ENCODE results near the gene TIAL1.
"Not testable (repeated sequence)": the region's sequence is repeated elsewhere in the genome, so short reads cannot be mapped to it uniquely, and the experiment has no call there.

The TIAL1 gene

DNA sequence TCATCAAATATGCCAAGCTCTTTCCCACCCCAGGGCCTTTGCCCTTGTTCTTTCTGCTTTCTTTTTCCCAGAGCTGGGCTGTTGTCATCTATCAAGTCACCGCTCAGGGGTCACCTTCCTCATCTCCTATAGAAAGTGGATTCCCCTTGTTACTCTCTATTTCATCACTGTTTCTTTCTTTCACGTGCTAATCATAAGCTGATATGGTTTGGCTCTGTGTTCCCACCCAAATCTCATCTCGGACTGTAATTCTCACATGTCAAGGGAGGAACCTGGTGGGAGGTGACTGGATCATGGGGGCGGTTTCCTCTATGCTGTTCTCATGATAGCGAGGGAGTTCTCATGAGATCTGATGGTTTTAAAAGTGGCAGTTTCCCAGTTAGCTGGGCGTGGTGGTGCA lies 17.0 kb upstream of the TIAL1 start:
- DNase-seq = no peak

DNA sequence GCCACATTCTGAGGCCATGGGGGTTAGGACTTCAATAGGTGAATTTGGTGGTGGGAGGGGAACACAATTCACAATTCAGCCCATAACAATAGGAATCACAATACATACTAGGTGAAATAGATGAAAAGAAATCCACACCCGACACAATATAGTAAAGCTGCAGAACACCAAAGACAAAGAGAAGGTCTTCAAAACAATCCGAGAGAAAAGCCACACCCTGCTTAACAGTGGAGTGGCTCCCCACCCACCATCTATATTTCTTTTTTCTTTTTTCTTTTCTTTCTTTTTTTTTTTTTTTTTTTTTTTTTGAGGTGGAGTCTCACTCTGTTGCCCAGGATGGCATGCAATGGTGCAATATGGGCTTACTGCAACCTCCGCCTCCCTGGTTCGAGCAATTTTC lies 14.7 kb upstream of the TIAL1 start:
- no peak for DNase-seq

DNA sequence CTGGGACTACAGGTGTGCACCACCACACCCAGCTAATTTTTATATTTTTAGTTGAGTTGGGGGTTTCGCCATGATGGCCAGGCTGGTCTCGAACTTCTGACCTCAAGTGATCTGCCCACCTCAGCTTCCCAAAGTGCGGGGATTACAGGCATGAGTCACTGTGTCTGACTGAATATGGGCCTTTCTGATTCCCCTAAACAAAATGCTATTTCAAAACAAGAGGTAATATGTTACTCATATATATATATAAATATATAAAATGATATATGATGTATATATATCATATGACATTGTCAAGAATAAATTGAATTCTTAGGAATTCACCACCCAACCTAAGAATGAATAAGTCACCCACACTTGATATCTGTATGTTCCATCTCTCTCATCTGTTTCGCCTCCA lies 12.8 kb upstream of the TIAL1 start:
- DNase-seq = no peak

DNA sequence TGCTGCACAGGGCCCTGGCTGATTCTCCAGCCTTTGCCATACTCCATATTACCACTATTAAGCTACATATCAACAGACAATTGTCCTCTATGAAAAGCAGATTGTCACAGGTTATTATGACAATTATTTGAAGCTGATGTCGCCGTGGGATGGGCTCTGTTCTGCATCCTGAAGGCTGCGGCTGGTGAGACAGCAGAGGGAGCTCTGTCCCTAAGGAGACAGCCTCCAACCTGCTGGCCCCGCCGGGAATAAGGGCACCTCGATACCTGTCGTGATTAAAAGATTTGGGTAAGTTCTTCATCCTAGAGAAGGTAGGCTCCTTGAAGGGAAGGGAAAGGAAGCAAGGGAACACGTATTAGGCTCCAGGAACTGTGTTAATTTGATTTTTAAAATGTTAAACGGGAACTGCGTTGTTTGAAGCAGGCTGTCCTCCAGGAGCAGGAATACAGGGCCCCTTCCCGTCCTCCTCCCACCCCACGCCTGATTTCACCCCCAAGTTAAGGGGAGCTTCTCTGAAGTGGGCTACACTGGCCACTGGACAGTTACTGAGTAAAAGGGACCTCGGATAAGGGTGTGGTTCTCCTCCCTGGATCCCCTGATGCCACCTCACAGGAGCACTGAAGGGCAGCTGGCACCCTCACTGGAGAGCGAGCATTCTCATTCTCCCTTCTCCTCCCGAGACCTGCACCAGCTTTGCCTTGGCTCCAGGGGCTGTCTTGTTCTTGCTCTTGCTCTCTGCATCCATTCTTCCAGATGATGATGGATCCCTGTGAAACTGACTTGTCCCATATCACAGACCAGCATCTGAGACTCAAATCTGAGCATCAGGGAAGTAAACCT lies 11.8 kb upstream of the TIAL1 start:
- DNase-seq = no peak

DNA sequence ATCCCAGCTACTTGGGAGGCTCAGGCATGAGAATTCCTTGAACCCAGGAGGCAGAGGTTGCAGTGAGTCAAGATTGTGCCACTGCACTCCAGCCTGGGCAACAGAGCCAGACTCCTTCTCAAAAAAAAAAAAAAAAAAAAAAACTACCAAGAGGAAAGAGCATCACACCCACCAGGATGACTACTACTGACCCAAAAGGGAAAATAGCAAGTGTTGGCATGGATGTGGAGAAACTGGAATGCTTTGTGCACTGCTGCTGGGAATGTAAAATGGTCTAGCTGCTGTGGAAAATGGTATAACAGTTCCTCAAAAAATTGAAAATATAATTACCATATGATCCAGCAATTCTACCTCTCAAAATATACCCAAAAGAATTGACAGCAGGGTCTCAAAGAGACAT lies 7.7 kb upstream of the TIAL1 start:
- no peak for DNase-seq

DNA sequence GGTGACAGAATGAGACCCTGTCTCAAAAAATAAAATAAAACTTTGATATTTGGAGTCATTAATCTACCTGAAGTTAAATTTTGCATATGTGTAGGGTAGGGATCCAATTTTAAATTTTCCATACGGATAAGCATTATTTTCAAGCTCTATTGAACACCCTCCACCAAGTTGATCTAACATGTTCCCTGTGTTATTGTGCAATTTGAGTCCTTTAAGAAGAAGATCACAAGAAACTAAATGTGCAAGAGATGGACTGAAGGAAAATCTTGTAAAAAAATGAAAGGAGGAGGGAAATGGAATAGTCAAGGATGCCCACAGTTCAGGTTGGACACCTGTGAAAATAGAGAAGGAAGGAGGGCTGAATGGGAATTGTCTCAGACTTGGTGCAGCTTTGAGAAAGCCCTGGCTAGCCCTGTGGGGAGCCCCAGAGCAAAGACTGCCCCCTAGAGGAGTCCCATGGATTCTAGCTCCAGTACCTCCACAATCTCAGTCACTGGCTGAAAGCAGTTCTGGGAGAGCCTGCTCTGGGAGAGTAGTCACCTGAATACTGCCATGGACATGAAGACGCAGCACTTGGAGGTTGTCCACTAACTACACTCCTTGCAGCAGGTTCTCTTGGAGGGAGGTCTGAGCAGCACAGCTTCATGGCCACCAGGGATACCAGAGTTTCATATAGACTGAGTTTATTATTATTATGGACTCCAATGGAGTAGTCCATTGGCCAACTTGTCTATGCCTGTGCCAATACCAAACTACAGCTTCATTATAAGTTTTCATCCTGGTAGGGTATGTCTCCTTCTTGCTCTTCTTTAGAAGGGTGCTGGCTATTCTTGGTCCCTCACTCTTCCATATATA lies 5.7 kb upstream of the TIAL1 start:
- no peak for DNase-seq

DNA sequence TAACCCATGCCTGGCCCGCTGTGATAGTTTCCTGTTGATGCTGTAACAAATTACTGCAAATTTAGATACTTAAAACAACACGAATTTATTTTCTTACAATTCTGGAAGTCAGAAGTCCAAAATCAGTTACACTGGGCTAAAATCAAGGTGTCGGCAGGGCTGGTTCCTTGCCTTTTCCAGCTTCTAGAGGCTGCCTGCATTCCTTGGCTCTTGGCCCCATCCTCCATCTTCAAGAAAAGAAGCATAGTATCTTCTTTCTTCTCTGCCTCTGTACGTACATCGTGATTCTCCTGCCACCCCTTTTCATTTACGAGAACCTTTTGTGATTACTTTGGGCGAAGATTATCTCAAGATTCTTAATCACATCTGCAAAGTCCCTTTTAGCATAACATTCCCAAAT lies 1.6 kb upstream of the TIAL1 start:
- DNase-seq = no peak

DNA sequence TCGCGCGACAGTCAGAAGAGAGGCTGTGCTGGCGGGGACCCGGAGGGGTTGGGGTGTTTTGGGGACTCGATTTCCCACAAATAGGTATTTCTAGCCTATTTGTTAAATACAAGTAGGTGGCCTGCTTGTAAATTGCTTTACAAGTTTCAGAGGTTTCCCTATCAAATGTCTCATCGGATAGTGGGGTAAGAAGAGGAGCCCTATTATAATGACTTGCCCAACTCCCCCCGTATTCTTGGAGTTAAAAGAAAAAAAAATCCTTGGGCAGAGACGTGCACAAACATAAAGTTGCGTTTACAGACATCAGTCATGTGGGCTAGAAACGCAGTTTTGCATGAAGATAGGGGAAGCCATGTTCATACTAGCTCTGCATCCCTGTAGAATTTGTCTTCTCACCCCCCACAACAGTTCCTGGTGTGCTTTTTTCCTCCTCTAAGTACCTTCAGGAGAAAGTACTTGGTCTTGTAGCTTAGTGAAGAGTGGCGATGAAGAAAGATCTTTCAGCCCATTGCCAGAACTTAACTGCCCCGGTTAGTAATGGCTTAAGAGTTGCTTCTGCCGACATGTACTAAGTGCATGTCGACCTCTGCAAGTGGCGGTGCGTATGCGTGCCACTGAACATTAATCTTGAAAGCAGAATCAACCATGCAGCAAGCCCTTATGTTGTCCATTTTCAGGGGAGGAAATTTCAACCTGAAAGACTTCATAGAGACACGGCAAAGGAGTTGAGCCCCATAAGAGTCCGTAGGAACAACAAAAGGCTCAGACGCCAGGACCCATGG lies 832 bp upstream of the TIAL1 start:
- no peak for DNase-seq

DNA sequence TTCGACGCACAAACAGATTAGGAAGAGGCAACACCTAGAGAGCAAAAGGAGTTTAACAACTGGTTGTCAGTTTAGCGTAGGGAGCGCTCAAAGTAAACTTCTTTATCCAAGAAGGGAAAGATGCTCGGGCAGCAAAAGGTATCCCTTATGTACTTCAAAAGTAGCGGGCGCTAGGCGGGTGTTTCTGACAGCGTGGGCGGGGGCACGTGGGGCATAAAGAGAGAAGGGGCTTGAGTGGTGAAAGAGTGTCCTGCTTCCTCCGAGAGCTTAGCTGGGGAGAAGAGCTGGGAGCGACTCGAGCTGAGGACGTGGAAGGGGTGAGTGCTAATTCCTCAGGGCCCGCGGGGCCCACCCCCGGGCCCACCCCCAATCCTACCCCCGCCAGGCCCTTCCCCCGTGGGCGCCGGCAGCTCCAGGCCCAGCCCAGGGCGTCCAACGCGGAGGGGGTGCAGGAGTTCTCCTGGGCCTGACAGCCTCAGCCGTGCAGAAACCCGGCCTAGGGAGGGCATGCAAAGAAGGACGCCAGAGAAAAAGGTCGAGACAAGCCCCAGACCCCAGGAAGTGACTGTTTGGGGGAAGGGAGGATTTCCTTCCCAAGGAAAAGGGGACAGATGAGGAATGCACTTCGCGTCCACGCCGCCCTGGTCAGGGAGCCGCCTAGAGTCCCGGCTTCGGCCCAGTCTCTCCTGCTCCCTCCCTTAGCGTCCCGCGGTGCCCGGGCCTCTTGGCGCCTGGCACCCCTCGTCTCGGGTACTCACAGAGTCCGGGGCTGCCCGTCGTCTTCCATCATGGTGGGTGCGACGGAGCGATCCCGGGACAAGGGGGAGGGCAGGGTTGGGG lies 868 bp downstream of the TIAL1 start:
- DNase-seq = no peak

DNA sequence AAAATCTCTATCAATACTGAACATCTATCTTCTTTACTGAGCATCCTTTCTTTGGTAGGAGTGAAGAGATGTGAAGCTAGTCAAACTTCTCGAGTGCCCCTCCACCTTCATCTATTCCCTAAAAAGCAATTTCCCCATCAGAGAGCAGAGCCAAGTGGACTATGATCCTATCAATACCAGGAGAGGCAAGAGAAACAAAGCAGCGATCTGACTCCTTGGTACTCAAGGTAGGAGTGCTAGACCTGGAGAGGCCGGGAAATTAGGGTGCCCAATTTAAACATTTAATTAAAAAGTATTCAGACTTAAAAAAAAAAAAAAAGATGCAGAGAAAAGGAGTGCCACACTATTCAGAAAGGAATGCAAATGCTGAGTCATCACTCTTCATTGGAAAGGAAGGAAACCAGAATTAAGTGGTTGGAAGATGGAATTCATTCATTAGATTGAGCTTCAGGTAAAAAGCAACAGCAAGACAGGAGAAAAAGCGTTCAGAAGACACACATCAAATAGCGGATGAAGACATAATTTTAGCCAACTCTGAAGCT lies 1.6 kb downstream of the TIAL1 start:
- DNase-seq = no peak

DNA sequence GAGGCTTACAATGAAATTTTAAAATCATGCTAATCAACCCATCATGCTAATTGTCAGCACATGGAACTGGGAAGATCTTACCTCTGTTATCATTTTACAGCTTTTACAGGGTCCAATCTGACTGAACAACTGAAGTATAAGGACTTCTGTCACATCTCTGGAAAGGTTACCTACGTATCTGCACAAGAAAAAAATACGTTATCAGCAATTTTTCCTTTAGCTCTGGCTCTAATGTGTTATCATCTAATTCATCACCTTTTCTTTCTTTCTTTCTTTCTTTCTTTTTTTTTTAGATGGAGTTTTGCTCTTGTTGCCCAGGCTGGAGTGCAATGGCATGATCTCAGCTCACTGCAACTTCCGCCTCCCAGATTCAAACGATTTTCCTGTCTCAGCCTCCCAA lies 8.7 kb downstream of the TIAL1 start:
- no peak for DNase-seq

DNA sequence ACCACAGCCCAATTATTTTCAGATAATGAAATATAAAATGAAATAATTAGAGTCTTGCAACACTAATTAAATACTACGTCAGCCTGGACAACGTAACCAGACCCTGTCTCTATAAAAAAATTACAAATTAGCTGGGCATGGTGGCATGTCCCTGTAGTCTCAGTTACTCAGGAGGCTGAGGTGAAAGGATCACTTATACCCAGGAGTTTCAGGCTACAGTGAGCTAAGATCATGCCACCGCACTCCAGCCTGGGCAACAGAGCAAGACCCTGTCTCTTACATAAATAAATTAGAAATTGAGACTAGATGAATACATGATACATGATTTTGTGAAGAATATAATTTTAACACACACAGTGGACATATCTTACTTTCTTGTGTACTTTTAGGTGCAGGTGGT lies 18.4 kb downstream of the TIAL1 start:
- DNase-seq = no peak

DNA sequence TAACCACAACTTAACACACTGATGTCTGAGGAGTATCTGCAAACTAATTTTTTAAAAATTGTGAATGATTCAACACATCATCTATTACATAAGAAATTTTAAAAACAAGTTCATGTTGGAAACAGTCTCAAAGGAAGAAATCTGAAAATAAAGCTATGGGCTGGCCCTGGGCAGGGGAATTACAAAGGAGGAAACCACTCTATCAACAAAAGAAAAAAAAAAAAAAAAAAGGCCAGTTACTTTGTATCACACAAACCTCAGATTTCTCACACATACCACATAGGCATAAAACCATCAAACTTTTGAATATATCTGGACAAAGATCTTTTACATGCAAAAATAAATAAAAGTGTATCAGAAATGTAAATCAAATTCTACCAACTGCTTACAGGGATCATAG lies 20.8 kb downstream of the TIAL1 start:
- DNase-seq = no peak

DNA sequence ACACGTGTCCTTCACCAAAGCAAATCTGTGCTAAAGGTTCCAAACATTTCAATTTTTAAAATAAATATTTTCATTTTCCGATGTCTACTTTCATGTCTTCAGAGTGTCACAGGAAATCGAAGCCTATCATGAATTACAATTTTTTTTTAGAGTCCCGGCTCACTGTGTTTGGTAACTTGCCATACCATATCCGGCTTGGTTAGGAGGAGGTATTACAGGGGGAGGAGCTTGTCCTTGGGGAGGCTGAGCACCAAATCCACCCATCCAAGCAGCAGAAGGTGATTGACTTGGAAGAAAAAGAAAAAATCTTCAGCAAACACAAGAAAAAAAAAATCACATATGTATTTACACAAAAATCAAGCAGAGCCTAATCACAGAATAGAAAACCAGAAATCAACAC lies 21.3 kb downstream of the TIAL1 start:
- DNase-seq = no peak

DNA sequence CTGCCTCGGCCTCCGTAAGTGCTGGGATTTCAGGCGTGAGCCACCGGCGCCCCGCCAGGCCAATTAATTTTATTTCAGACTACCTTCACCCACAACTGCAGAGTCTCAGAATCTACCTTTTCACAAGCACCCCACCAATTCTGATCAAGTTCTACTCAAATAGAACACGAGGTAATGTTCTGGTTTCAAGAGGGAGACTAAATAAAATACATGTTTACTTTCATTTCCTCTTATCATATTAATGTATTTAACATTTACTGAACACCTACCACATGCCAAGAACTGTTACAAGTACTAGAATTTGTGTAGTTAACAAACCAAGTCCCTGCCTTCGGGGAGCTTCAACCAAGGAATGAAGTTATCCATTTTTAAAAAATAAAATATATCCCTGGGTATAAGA lies 28.8 kb downstream of the TIAL1 start:
- DNase-seq = no peak

DNA sequence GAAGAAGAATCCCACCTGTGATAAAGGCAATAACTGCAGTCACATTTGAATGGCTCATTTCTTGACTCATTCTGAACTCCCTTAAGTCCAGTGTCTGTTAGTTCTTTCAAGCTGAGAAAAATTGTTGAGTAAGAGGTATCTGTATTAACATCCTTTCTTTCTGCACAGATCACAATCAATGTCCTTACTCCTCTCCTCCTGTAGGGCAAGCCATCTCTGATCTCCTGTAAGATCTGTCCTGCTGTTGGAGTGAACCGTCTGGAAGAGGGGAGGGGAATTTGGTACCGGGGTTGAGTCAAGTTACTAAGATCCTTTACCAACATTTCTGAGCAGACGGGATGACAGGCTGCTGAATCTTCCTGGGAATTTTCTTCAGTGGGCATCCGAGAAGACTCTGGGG lies 34.7 kb downstream of the TIAL1 start:
- DNase-seq = no peak

DNA sequence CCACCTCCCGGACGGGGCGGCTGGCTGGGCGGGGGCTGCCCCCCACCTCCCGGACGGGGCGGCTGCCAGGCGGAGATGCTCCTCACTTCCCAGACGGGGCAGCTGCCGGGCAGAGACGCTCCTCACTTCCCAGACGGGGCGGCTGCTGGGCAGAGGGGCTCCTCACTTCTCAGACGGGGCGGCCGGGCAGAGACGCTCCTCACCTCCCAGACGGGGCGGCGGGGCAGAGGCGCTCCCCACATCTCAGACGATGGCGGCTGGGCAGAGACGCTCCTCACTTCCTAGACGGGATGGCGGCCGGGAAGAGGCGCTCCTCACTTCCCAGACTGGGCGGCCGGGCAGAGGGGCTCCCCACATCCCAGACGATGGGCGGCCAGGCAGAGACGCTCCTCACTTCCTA lies 37.3 kb downstream of the TIAL1 start:
- not testable (repeated sequence) for DNase-seq

DNA sequence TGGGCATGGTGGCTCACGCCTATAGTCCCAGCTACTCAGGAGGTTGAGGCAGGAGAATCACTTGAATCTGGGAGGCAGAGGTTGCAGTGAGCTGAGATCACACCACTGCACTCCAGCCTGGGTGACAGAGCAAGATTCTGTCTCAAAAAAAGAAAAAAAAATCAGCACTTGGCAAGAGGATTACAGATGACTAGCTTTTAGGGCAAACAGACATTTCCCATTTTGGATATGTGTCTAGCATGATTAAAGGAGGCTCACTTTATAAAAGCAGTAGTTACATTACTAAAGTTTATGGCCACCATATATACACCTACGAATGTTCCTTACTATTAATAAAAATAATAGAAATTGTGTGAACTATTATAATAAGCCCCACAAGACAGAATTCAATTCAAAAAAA lies 40.7 kb downstream of the TIAL1 start:
- DNase-seq = not testable (repeated sequence)

DNA sequence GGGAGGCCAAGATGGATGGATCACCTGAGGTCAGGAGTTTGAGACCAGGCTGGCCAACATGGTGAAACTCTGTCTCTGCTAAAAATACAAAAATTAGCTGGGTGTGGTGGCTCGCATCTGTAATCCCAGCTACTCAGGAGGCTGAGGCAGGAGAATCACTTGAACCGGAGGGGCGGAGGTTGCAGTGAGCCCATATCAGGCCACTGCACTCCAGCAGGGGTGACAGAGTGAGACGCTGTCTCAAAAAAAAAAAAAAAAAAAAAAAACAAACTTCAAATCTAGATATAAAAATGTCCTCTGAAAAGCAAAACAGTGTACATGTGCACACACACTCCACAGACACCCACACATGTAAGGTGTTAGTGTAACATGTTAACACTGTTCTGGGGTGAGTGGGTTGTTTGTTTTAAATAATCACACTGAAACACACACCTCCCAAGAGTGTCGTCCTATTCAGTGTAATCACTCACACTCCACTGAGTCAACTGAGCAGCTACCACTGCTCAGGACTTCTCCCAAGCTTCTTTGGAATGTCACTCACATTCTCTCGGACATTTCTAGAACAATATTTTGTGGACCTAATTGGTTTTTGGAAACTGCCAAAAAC lies 41.5 kb downstream of the TIAL1 start:
- no peak for DNase-seq

DNA sequence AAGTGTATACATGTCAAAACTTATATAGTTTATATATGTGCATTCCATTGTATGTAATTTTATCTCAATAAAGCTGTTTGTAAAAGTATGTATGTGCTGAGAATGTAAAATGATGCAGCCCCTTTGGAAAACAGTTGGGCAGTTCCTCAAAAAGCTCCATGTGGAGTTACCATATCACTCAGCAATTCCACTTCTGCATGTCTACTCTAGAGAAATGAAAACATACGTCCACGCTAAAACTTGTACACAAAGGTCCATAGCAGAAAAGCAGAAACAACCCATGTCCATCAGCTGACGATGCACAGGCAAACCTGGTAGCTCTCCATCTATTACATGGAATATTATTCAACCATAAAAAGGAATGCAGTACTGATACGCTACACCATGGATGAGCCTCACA lies 45.9 kb downstream of the TIAL1 start:
- DNase-seq = no peak

DNA sequence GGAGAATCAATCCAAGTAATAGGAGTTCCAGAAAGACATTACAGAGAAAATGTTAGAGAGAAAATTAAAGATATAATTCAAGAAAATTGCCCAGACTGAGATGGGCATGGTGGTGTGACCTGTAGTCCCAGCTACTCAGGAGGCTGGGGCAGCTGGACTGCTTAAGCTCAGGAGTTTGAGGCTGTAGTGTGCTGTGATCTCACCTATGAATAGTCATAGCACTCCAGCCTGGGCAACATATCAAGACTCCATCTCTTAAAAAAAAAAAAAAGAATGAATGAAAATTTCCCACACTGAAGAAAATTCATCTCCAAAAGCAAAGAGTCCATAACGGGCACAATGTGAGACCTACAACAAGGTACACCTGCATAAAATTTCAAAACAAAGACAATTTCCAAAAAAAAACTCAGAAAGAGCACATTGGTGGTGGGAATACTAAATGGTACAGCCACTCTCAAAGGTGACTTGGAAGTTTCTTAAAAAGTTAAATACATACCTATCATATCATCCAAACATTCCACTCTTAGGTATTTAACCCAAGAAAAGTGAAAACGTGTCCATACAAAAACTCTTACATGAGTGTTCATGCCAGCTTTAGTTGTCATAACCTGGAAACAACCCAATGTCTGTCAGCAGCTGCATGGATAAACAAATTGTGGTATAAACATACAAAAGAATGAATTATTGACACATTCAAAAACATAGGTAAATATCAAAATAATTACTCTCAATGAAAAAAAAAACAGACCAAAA lies 47.3 kb downstream of the TIAL1 start:
- DNase-seq = no peak

Measured in SIG-M5 (cell line).